Mesendoderm (in vitro differentiated cells): ENCODE results near the gene NEBL.

ENCODE experiments used
- DNase-seq: peaks from one replicate; pipeline ENCODE4 v3.0.0; 2013
- H2AK5ac ChIP-seq: 2 replicates; pipeline ENCODE4 v1.6.1; 2013; ENCODE audit warnings: low read length, inconsistent platforms
- H2BK120ac ChIP-seq: 2 replicates; pipeline ENCODE4 v1.6.1; 2013; ENCODE audit warnings: low read depth, mild to moderate bottlenecking, low read length, moderate library complexity, mixed read lengths
- H2BK15ac ChIP-seq: replicated peaks from 2 replicates; pipeline ENCODE4 v1.6.1; 2013; ENCODE audit warnings: low read depth, mild to moderate bottlenecking, moderate library complexity
- H2BK5ac ChIP-seq: 2 replicates; pipeline ENCODE4 v1.6.1; 2013; ENCODE audit warnings: low read length, inconsistent platforms
- H3K18ac ChIP-seq: 2 replicates; pipeline ENCODE4 v1.6.1; 2013; ENCODE audit warnings: mild to moderate bottlenecking, low read length, mixed read lengths
- H3K23ac ChIP-seq: one replicate; pipeline ENCODE4 v1.6.1; 2013; ENCODE audit warnings: low read length
- H3K27ac ChIP-seq: 2 replicates; pipeline ENCODE4 v1.5.1; 2013; ENCODE audit warnings: low read depth, mild to moderate bottlenecking, inconsistent platforms, low read length, moderate library complexity
- H3K27me3 ChIP-seq: 2 replicates; pipeline ENCODE4 v1.6.1; 2013; ENCODE audit warnings: low read length, control low read depth, mild to moderate bottlenecking, inconsistent platforms; ENCODE audit not compliant: insufficient read depth, poor library complexity
- H3K36me3 ChIP-seq: 2 replicates; pipeline ENCODE4 v1.6.1; 2013; ENCODE audit warnings: low read length, inconsistent platforms; ENCODE audit not compliant: control insufficient read depth, insufficient read depth
- H3K4ac ChIP-seq: one replicate; pipeline ENCODE4 v1.6.1; 2013; ENCODE audit warnings: low read depth, mild to moderate bottlenecking, low read length, moderate library complexity
- H3K4me1 ChIP-seq: 2 replicates; pipeline ENCODE4 v1.6.1; 2013; ENCODE audit warnings: low read depth, low read length, inconsistent platforms; ENCODE audit not compliant: control insufficient read depth
- H3K4me2 ChIP-seq: 2 replicates; pipeline ENCODE4 v1.6.1; 2013; ENCODE audit warnings: low read length
- H3K4me3 ChIP-seq: 2 replicates; pipeline ENCODE4 v1.5.1; 2013; ENCODE audit warnings: mild to moderate bottlenecking, low read length
- H3K56ac ChIP-seq: one replicate; pipeline ENCODE4 v1.6.1; 2013; ENCODE audit warnings: low read length
- H3K79me1 ChIP-seq: 2 replicates; pipeline ENCODE4 v1.6.1; 2013; ENCODE audit warnings: low read length, inconsistent platforms
- H3K79me2 ChIP-seq: 2 replicates; pipeline ENCODE4 v1.6.1; 2013; ENCODE audit warnings: mild to moderate bottlenecking, low read length; ENCODE audit not compliant: control insufficient read depth, insufficient read depth
- H3K9ac ChIP-seq: 2 replicates; pipeline ENCODE4 v1.6.1; 2013; ENCODE audit warnings: low read length, inconsistent platforms
- H4K5ac ChIP-seq: one replicate; pipeline ENCODE4 v1.6.1; 2013; ENCODE audit warnings: low read length
- H4K8ac ChIP-seq: one replicate; pipeline ENCODE4 v1.6.1; 2013; ENCODE audit warnings: low read depth, mild to moderate bottlenecking, control low read depth, low read length, moderate library complexity
- WGBS: extraction: QIAGEN DNeasy Blood & Tissue Kit; methylation state at CpG from one replicate; pipeline ENCODE4 v1.1.7; 2013; ENCODE audit warnings: low lambda C conversion rate, missing lambda C conversion rate; ENCODE audit not compliant: insufficient coverage; ENCODE audit errors: extremely low coverage; 5-methylcytosine and 5-hydroxymethylcytosine counted together

The NEBL gene

GRCh38 chr10:20890491-20891337 lies 6.4 kb downstream of the NEBL start:
- Histone ChIP-seq H3K9ac (no peak overlapping the region), H3K23ac (no peak overlapping the region), H3K27ac (peak overlapping the region; percentile 40), H2BK15ac (no peak overlapping the region), H3K4me2 (no peak overlapping the region), H4K8ac (no peak overlapping the region), H2BK120ac (no peak overlapping the region), H3K27me3 (no peaks in the 10 kb centered on the region), H2AK5ac (no peak overlapping the region), H3K79me2 (no peaks in the 10 kb centered on the region), H3K18ac (peak overlapping the region; percentile 43), H3K4me3 (no peak overlapping the region), H3K79me1 (no peaks in the 10 kb centered on the region), H3K56ac (peak overlapping the region; percentile 36), H3K36me3 (no peaks in the 10 kb centered on the region), H2BK5ac (peak overlapping the region; percentile 28), H4K5ac (no peak overlapping the region), H3K4ac (no peak overlapping the region), H3K4me1 (peaks cover 14% of the 10 kb centered on the region)
- no CpG with 5 or more reads among the region's 6 CpGs for WGBS
- peak; percentile 86 for DNase-seq

DNA sequence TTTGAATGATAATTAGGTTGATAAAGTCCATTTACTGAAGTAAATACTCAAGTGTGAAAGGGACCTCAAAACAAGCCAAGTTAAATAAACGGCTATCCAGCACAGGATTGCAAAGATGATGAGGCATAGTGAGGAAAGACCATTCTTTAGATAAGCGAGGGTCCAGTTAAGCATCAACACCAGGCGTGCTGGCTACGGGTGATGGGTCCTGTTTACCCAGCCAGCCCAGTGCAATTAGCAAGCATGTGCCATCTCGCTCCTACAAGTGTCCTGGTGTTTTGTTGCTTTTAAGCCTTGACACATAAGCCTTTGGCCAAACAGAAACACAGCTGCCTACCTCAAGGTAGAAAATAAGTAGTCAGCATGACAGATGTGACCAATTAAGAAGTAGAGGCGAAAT lies 7.1 kb downstream of the NEBL start:
- Histone ChIP-seq H3K4me2 (no peak overlapping the region), H2BK5ac (no peak overlapping the region), H2AK5ac (no peak overlapping the region), H2BK15ac (no peak overlapping the region), H3K4me3 (no peak overlapping the region), H3K79me2 (no peaks in the 10 kb centered on the region), H3K27ac (peak overlapping the region; percentile 40), H2BK120ac (no peak overlapping the region), H3K18ac (no peak overlapping the region), H3K36me3 (no peaks in the 10 kb centered on the region), H4K8ac (no peak overlapping the region), H3K27me3 (no peaks in the 10 kb centered on the region), H3K23ac (no peak overlapping the region), H3K56ac (no peak overlapping the region), H3K9ac (no peak overlapping the region), H3K4ac (no peak overlapping the region), H3K79me1 (no peaks in the 10 kb centered on the region), H4K5ac (no peak overlapping the region), H3K4me1 (peaks cover 14% of the 10 kb centered on the region)
- DNase-seq, result peak; percentile 89
- no CpG with 5 or more reads among the region's 6 CpGs for WGBS

DNA sequence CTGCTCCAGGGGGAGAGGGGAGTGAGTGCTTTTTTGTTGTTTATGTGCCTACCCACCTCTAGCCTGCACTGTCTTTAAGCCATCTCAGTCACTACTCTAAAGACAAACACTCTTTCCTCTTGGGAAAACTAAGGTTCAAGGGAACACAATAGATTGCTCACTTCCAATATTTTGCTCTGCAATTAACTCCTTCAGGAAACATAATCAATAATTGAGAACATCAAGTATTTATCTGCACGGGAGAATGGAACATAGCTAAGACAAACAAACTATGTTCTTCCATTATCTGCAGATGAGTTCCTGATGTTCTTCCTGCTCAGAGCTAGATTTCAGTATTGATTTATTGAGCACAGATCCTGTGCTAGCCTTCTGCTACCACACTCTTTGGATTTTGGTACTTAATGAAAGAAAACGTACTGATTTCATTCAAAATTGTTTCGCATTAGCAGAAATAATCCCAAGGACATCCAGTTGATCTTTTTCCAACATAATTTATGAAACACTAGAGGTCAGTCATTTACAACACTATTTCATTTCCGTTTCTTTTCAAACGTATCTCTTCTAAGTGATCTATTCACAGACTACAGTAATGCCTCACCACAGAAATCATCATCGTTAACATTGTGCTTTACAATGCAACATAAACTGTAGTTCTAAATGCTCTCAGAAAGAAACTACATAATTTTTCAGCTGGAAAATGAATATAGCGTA lies 8.3 kb downstream of the NEBL start:
- no peak overlapping the region for H4K8ac ChIP-seq
- H2BK120ac ChIP-seq, result no peak overlapping the region
- 100% methylated on average over 2 of the region's 7 CpGs for WGBS

GRCh38 chr10:20887706-20888555 lies 9.2 kb downstream of the NEBL start:
- H3K4me1 ChIP-seq, result peaks cover 13% of the 10 kb centered on the region
- no peak overlapping the region for H2AK5ac ChIP-seq
- H3K56ac ChIP-seq, result no peak overlapping the region
- no peak overlapping the region for H3K4me3 ChIP-seq
- no peak overlapping the region for H3K4me2 ChIP-seq
- H4K5ac ChIP-seq, result no peak overlapping the region
- no peak overlapping the region for H2BK120ac ChIP-seq
- DNase-seq, result no peak
- H4K8ac ChIP-seq, result no peak overlapping the region
- H3K4ac ChIP-seq, result no peak overlapping the region
- H2BK15ac ChIP-seq, result no peak overlapping the region
- no peak overlapping the region for H3K27ac ChIP-seq
- WGBS, result no CpG with 5 or more reads among the region's 7 CpGs
- H3K9ac ChIP-seq, result no peak overlapping the region
- no peak overlapping the region for H3K23ac ChIP-seq
- no peaks in the 10 kb centered on the region for H3K79me2 ChIP-seq
- no peak overlapping the region for H2BK5ac ChIP-seq
- no peaks in the 10 kb centered on the region for H3K79me1 ChIP-seq
- no peaks in the 10 kb centered on the region for H3K27me3 ChIP-seq
- H3K36me3 ChIP-seq, result no peaks in the 10 kb centered on the region
- H3K18ac ChIP-seq, result no peak overlapping the region

More for the DNA sequence above, 8.3 kb downstream of the NEBL start:
- no peak overlapping the region for H3K4me3 ChIP-seq
- peaks cover 14% of the 10 kb centered on the region for H3K4me1 ChIP-seq
- no peaks in the 10 kb centered on the region for H3K27me3 ChIP-seq
- H3K18ac ChIP-seq, result no peak overlapping the region
- H3K23ac ChIP-seq, result no peak overlapping the region
- no peak overlapping the region for H3K9ac ChIP-seq
- H2AK5ac ChIP-seq, result no peak overlapping the region
- H2BK5ac ChIP-seq, result no peak overlapping the region
- no peak for DNase-seq
- no peaks in the 10 kb centered on the region for H3K36me3 ChIP-seq
- H3K79me1 ChIP-seq, result no peaks in the 10 kb centered on the region
- no peak overlapping the region for H3K56ac ChIP-seq
- H2BK15ac ChIP-seq, result no peak overlapping the region
- no peak overlapping the region for H3K4ac ChIP-seq
- H3K79me2 ChIP-seq, result no peaks in the 10 kb centered on the region
- no peak overlapping the region for H3K4me2 ChIP-seq
- H3K27ac ChIP-seq, result no peak overlapping the region
- no peak overlapping the region for H4K5ac ChIP-seq

DNA sequence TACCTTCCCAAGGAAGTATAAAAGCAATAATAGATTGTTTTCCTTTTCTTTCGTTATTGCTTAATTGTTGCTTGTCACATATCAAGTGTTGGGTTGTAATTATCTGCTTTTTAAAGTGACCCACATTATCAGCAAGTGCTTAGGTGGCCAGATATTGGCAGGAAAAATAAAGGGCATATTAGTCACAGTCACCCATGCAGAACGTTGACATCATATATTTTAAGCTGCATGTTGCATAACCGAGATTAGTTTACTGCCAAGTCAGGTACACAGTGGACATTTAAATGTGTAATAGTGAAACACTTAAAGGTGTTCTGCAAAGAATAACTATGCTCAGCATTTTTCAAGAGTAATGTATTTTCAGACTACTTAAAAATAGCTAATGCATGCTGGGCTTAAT lies 11.4 kb downstream of the NEBL start:
- Histone ChIP-seq H2BK5ac (no peak overlapping the region), H3K4me1 (peaks cover 6% of the 10 kb centered on the region), H3K79me2 (no peaks in the 10 kb centered on the region), H3K27me3 (no peaks in the 10 kb centered on the region), H4K8ac (no peak overlapping the region), H3K18ac (no peak overlapping the region), H3K4me2 (no peak overlapping the region), H3K56ac (no peak overlapping the region), H3K36me3 (no peaks in the 10 kb centered on the region), H2BK15ac (no peak overlapping the region), H3K27ac (no peak overlapping the region), H3K4me3 (no peak overlapping the region), H2AK5ac (no peak overlapping the region), H2BK120ac (no peak overlapping the region), H3K9ac (no peak overlapping the region), H4K5ac (no peak overlapping the region), H3K79me1 (no peaks in the 10 kb centered on the region), H3K4ac (no peak overlapping the region), H3K23ac (no peak overlapping the region)
- DNase-seq, result no peak
- no CpG with 5 or more reads among the region's 3 CpGs for WGBS
